ENCODE data around the gene CBLL2. TPM values are rescaled to one million over a fixed set of nuclear protein-coding genes. Genes with fewer than 3 reads are reported as not detected.

The CBLL2 gene
- total RNA-seq, 4 donors from 2014 or later: not detected

- TF ChIP-seq EP300 (IDR thresholded peaks at IDR 0.05): no peak
- TF ChIP-seq POLR2AphosphoS5 (IDR thresholded peaks at IDR 0.05): no peak
- no peak for TF ChIP-seq POLR2A (IDR thresholded peaks at IDR 0.05)
- TF ChIP-seq CTCF (IDR thresholded peaks at IDR 0.05): no peak
- no peak for DNase-seq (ENCODE audit: low spot score in 2 of 2)
- Histone ChIP-seq H3K36me3 (no peaks in the 10 kb centered on the region), H3K27ac (no peak overlapping the region), H3K4me1 (no peaks in the 10 kb centered on the region), H3K4me3 (no peak overlapping the region), H3K9me3 (no peaks in the 10 kb centered on the region), H3K27me3 (no peaks in the 10 kb centered on the region)
- 67% methylated on average over 3 of the region's 3 CpGs for WGBS
These were observed 24.3 kb upstream of the CBLL2 start for GRCh38 chrX:22248401-22248800.

GRCh38 chrX:22249371-22249770, 23.3 kb upstream of the CBLL2 start:
- TF ChIP-seq POLR2AphosphoS5 (IDR thresholded peaks at IDR 0.05): no peak
- TF ChIP-seq POLR2A (IDR thresholded peaks at IDR 0.05): no peak
- TF ChIP-seq EP300 (IDR thresholded peaks at IDR 0.05): no peak
- no peak for TF ChIP-seq CTCF (IDR thresholded peaks at IDR 0.05)
- Histone ChIP-seq H3K4me3 (no peak overlapping the region), H3K4me1 (no peaks in the 10 kb centered on the region), H3K36me3 (no peaks in the 10 kb centered on the region), H3K27me3 (no peaks in the 10 kb centered on the region), H3K9me3 (no peaks in the 10 kb centered on the region), H3K27ac (no peak overlapping the region)
- DNase-seq (ENCODE audit: low spot score in 2 of 2): no peak
- 54% methylated on average over 2 of the region's 2 CpGs for WGBS

GRCh38 chrX:22268706-22269105, 4.0 kb upstream of the CBLL2 start:
- H3K27me3 ChIP-seq: no peaks in the 10 kb centered on the region

GRCh38 chrX:22273714-22274317, 1.1 kb downstream of the CBLL2 start:
- Histone ChIP-seq H3K4me1 (no peaks in the 10 kb centered on the region), H3K27ac (no peak overlapping the region), H3K9me3 (no peaks in the 10 kb centered on the region), H3K27me3 (no peaks in the 10 kb centered on the region), H3K36me3 (no peaks in the 10 kb centered on the region), H3K4me3 (no peak overlapping the region)
- 86% methylated on average over 15 of the region's 15 CpGs for WGBS
- no peak for TF ChIP-seq CTCF (IDR thresholded peaks at IDR 0.05)
- no peak for TF ChIP-seq POLR2A (IDR thresholded peaks at IDR 0.05)
- no peak for TF ChIP-seq EP300 (IDR thresholded peaks at IDR 0.05)
- no peak for TF ChIP-seq POLR2AphosphoS5 (IDR thresholded peaks at IDR 0.05)
- DNase-seq (ENCODE audit: low spot score in 2 of 2): no peak

More at GRCh38 chrX:22268706-22269105, 4.0 kb upstream of the CBLL2 start:
- 65% methylated on average over 6 of the region's 6 CpGs for WGBS
- H3K9me3 ChIP-seq: no peaks in the 10 kb centered on the region
- no peak overlapping the region for H3K4me3 ChIP-seq
- no peaks in the 10 kb centered on the region for H3K4me1 ChIP-seq
- no peak overlapping the region for H3K27ac ChIP-seq
- TF ChIP-seq EP300 (IDR thresholded peaks at IDR 0.05): no peak
- TF ChIP-seq CTCF (IDR thresholded peaks at IDR 0.05): no peak
- no peak for TF ChIP-seq POLR2AphosphoS5 (IDR thresholded peaks at IDR 0.05)
- no peak for TF ChIP-seq POLR2A (IDR thresholded peaks at IDR 0.05)
- no peaks in the 10 kb centered on the region for H3K36me3 ChIP-seq
- no peak for DNase-seq (ENCODE audit: low spot score in 2 of 2)

- H3K9me3 ChIP-seq: no peaks in the 10 kb centered on the region
- no peak overlapping the region for H3K27ac ChIP-seq
- no peaks in the 10 kb centered on the region for H3K36me3 ChIP-seq
- TF ChIP-seq EP300 (IDR thresholded peaks at IDR 0.05) (no peak), POLR2AphosphoS5 (IDR thresholded peaks at IDR 0.05) (no peak), CTCF (IDR thresholded peaks at IDR 0.05) (no peak), POLR2A (IDR thresholded peaks at IDR 0.05) (no peak)
- no peaks in the 10 kb centered on the region for H3K27me3 ChIP-seq
- DNase-seq (ENCODE audit: low spot score in 2 of 2): no peak
- H3K4me3 ChIP-seq: no peak overlapping the region
- H3K4me1 ChIP-seq: no peaks in the 10 kb centered on the region
- WGBS: 75% methylated on average over 6 of the region's 6 CpGs
These were observed 4.1 kb downstream of the CBLL2 start for GRCh38 chrX:22276781-22277180.
